HCT116 (cell line): ENCODE results near the gene SORCS2.

Experiments used
- CTCF ChIP-seq, 3 experiments: fragments of 200-600 bp in 1 of 3; sonication (generic) in 1 of 3; IDR thresholded peaks in 2 of 3; conservative IDR thresholded peaks in 1 of 3; 2 replicates each; pipeline ENCODE4 v1.5.1; 2012 to 2017; ENCODE audit warnings: low read depth in 2 of 3, low read length in 2 of 3, antibody characterized with exemption in 1 of 3, borderline replicate concordance in 1 of 3, control low read depth in 1 of 3, mild to moderate bottlenecking in 1 of 3, mixed read lengths in 1 of 3, mixed run types in 1 of 3, moderate library complexity in 1 of 3; ENCODE audit not compliant: insufficient read depth in 1 of 3
- EZH2 ChIP-seq: fragments of 200-600 bp; sonication (generic); IDR thresholded peaks from 2 replicates; pipeline ENCODE4 v1.6.1; 2017; ENCODE audit warnings: antibody characterized with exemption, mixed run types
- JUND ChIP-seq: IDR thresholded peaks from 2 replicates; pipeline ENCODE4 v1.6.1; 2012
- POLR2A ChIP-seq: IDR thresholded peaks from 2 replicates; pipeline ENCODE4 v1.7.0; 2011; ENCODE audit warnings: borderline replicate concordance; ENCODE audit not compliant: insufficient read depth, insufficient read length; ENCODE audit errors: extremely low read depth
- SIN3A ChIP-seq: IDR thresholded peaks from 2 replicates; pipeline ENCODE4 v1.6.1; 2012; ENCODE audit warnings: low read depth
- TCF7L2 ChIP-seq: IDR thresholded peaks from 2 replicates; pipeline ENCODE4 v1.7.0; 2011; ENCODE audit warnings: borderline replicate concordance, inconsistent platforms; ENCODE audit not compliant: insufficient read depth, insufficient read length; ENCODE audit errors: extremely low read depth
- ZNF274 ChIP-seq: fragments of 200-500 bp; sonication (Bioruptor generic); IDR thresholded peaks from 2 replicates; pipeline ENCODE4 v1.6.1; 2014; ENCODE audit warnings: mild to moderate bottlenecking, low read depth, low read length, inconsistent platforms

- no peak for TF ChIP-seq CTCF (IDR thresholded peaks at IDR 0.05 in 2 of 3, conservative IDR thresholded peaks at IDR 0.05 in 1 of 3; ENCODE audit: borderline replicate concordance in 1 of 3, insufficient read depth in 1 of 3, low read depth in 2 of 3, low read length in 2 of 3)
- TF ChIP-seq TCF7L2: no peak
- TF ChIP-seq JUND: no peak
- TF ChIP-seq POLR2A: no peak
- no peak for TF ChIP-seq EZH2
- no peak for TF ChIP-seq SIN3A
- no peak for TF ChIP-seq ZNF274
Observed at GRCh38 chr4:7547368-7548040, 355.2 kb downstream of the SORCS2 start.
